Heart left ventricle (tissue), 16 donors: ENCODE results near the gene GRM5. TPM values are rescaled to one million over a fixed set of nuclear protein-coding genes. Genes with fewer than 3 reads are reported as not detected.

ENCODE experiments used
- ATAC-seq, 4 donors: fragments of 200-7000 bp; cut with Tn5 transposase; one replicate each; pipeline ENCODE4 v1.9.1; 2020 to 2022; ENCODE audit warnings: moderate library complexity in 4 of 4, mild to moderate bottlenecking in 3 of 4, moderate number of reproducible peaks in 1 of 4
- DNase-seq, 5 donors: peaks; one replicate each; pipeline ENCODE4 v3.0.0-alpha.2; 2020
- H3K27ac ChIP-seq, 12 donors: fragments of 200-600 bp; sonication (generic) in 4 of 12; one replicate each; pipeline versions ENCODE4 v1.5.0 to v1.8.0; 2016 to 2022; ENCODE audit warnings: mild to moderate bottlenecking in 2 of 12
- H3K27me3 ChIP-seq, 9 donors: fragments of 200-600 bp; sonication (generic) in 2 of 9; one replicate each; pipeline versions ENCODE4 v1.5.1 to v1.8.0; 2016 to 2022; ENCODE audit warnings: mild to moderate bottlenecking in 3 of 9
- H3K36me3 ChIP-seq, 9 donors: fragments of 200-600 bp; sonication (generic) in 2 of 9; one replicate each; pipeline versions ENCODE4 v1.5.0 to v1.8.0; 2018 to 2022; ENCODE audit warnings: mild to moderate bottlenecking in 2 of 9
- H3K4me1 ChIP-seq, 12 donors: fragments of 200-600 bp; sonication (generic) in 4 of 12; one replicate each; pipeline versions ENCODE4 v1.5.0 to v1.8.0; 2016 to 2022; ENCODE audit warnings: mild to moderate bottlenecking in 3 of 12
- H3K4me3 ChIP-seq, 12 donors: fragments of 200-600 bp; sonication (generic) in 4 of 12; one replicate each; pipeline versions ENCODE4 v1.5.0 to v1.8.0; 2017 to 2022; ENCODE audit warnings: mild to moderate bottlenecking in 9 of 12, moderate library complexity in 4 of 12
- H3K9me3 ChIP-seq, 12 donors: fragments of 200-600 bp; sonication (generic) in 4 of 12; one replicate each; pipeline versions ENCODE4 v1.5.0 to v1.8.0; 2016 to 2022; ENCODE audit warnings: mild to moderate bottlenecking in 1 of 12
- POLR2A ChIP-seq, 2 donors: fragments of 450-650 bp; IDR thresholded peaks; one replicate each; pipeline ENCODE4 v1.6.1; 2017; ENCODE audit warnings: antibody characterized with exemption in 2 of 2, mild to moderate bottlenecking in 2 of 2, moderate library complexity in 2 of 2
- WGBS, 4 donors: extraction: QIAGEN DNeasy Blood & Tissue Kit in 2 of 4; methylation state at CpG; one replicate each; pipeline versions ENCODE4 v1.1.5 to v1.1.7; 2013 to 2018; 5-methylcytosine and 5-hydroxymethylcytosine counted together
- intact Hi-C, 10 donors: fragments of 100-400 bp; cut with DNase I; formaldehyde crosslinking; loops; one replicate each; pipeline versions ENCODE4 v1.11.1 to v1.14.2; 2022
- polyA plus RNA-seq, 2 donors: library from polyadenylated mRNA; stranded (reverse); fragments of 200-250 nt; gene quantifications; one replicate each; pipeline ENCODE4 v1.2.3, GENCODE V29; 2013
- total RNA-seq, 9 donors: library from RNA; depleted of rRNA in 2 of 9; stranded (reverse); fragments of >200 nt in 2 of 9; fragmentation: NEBNext Ultra II Directional in 3 of 9; extraction: Animal tissue kit (Norgen Biotek cat#: 25700) in 3 of 9; gene quantifications; one replicate each; pipeline versions ENCODE4 v1.1.0 to v1.2.4, GENCODE V29; 2016 to 2023
- TF ChIP-seq, protein P1 (sequence below), 12 donors: fragments of 200-600 bp; sonication (generic) in 4 of 12; IDR thresholded peaks; one replicate each; pipeline versions ENCODE4 v1.5.0 to v1.8.0; 2018 to 2022; ENCODE audit warnings: antibody characterized with exemption in 12 of 12, mild to moderate bottlenecking in 5 of 12
- donor health status: ischemic (EF 13 %, LVEDD 7.1; RV severe dilation, severe dysfunction).
- donor health status: healthy with polysubstance abuse.
- donor health status: DM: no; HTN: yes; CAD: no.
- donor health status: DM: no; HTN: no; CAD: no.
- donor health status: ischemic (EF 25% LVEDD 6.9; RV normal size, moderate dysfunction).
- donor health status: ischemic (EF 25% LVEDD 5.7; RV mildly dilated, moderate dysfunction).
- donor health status: healthy.
- donor health status: DM: yes; HTN: yes; CAD: no.
- donor health status: ischemic (EF 35%, LVEDD 5.7; RV mildly dilated, moderate dysfunction).
- donor health status: nonischemic (EF 11% LVEDD 7.7; RV severe dilation, severe dysfunction).
- donor health status: DM: yes; HTN: yes; CAD: no.
- donor health status: PGD.
- donor health status: ischemic (EF 29% LVEDD 5.4; RV normal size, mild dysfunction).
- donor health status: nonischemic (EF 23%, LVEDD 6.1; RV moderate dilation, normal function).

The GRM5 gene
- total and polyA plus RNA-seq, 11 donors, result 0.01 to 0.09 (median 0.09) TPM; not detected in 8

DNA sequence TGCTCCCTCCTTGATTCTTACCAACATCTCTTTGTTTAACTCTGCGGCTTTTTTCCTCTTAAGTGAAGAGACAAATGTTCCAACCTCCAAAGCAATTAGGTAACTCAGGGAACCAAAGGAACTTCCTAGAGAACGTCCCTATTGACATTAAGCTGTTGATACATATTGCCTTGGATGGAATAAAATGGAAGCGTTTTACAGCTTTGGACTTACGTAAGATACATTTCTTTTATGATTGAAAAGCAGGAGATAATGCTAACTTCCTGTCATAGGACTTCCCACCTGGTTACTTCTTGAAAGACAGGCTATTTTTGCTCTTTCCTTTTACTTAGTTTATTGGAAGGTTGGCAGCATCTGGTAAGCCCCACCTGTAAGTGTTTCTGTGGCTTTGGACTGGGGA, 482.5 kb downstream of the GRM5 start:
- no peak for DNase-seq
- TF ChIP-seq, protein P1, sequence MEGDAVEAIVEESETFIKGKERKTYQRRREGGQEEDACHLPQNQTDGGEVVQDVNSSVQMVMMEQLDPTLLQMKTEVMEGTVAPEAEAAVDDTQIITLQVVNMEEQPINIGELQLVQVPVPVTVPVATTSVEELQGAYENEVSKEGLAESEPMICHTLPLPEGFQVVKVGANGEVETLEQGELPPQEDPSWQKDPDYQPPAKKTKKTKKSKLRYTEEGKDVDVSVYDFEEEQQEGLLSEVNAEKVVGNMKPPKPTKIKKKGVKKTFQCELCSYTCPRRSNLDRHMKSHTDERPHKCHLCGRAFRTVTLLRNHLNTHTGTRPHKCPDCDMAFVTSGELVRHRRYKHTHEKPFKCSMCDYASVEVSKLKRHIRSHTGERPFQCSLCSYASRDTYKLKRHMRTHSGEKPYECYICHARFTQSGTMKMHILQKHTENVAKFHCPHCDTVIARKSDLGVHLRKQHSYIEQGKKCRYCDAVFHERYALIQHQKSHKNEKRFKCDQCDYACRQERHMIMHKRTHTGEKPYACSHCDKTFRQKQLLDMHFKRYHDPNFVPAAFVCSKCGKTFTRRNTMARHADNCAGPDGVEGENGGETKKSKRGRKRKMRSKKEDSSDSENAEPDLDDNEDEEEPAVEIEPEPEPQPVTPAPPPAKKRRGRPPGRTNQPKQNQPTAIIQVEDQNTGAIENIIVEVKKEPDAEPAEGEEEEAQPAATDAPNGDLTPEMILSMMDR (IDR thresholded peaks at IDR 0.05), result no peak
- no peak for TF ChIP-seq POLR2A (IDR thresholded peaks at IDR 0.05)
- H3K27ac ChIP-seq, result no peak overlapping the region
- H3K36me3 ChIP-seq, result no peaks in the 10 kb centered on the region
- no peaks in the 10 kb centered on the region for H3K9me3 ChIP-seq
- no peak overlapping the region for H3K4me3 ChIP-seq
- H3K27me3 ChIP-seq, result peaks cover 0 to 10% (median 0%) of the 10 kb centered on the region in 9 donors
- no peak for ATAC-seq
- WGBS, 4 donors, result 75 to 87% (median 81%) methylated on average over 4 of the region's 4 CpGs
- intact Hi-C loops, result no loop called here
- no peaks in the 10 kb centered on the region for H3K4me1 ChIP-seq

DNA sequence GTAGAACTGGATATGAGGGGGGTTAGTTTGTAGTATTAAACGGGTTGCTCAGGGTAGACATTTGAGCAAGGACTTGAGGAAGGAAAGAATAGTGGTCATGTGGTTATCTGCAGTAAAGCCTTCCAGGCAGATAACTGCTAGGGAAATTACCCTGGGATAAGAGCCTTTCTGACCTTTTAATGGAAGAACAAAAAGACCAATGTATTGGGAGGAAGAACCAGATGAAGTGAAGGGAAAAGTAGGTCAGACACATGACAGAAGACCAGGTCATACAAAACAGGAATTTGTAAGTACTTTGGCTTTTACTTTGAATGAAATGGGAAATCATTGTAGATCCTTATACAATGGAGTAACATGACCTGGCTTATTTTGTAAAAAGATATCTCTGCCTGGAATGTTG, 486.3 kb downstream of the GRM5 start:
- peaks cover 0 to 10% (median 0%) of the 10 kb centered on the region in 9 donors for H3K27me3 ChIP-seq

DNA sequence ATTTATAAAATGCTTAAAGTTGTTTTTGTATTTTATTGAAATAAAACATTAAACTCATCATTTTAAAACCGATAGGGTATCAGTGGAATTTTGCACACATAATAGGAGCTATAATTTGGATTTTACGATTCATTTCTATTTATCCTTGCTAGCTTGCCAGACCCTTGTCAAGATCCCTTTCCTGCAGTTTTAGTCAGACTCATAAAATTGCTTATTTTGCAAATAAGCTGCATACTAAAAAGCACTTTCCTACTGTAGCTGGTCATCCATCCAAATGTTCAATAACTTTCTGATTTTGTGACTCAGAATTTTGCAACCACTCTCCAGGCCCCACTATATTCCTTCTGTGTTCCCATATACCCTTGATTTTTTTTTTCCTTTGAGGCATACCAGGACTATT, 489.0 kb downstream of the GRM5 start:
- WGBS, 4 donors, result 80 to 91% (median 83%) methylated on average over 2 of the region's 2 CpGs
- ATAC-seq, result no peak

More for the DNA sequence above, 486.3 kb downstream of the GRM5 start:
- Histone ChIP-seq H3K4me1 (no peaks in the 10 kb centered on the region), H3K9me3 (no peaks in the 10 kb centered on the region), H3K36me3 (no peaks in the 10 kb centered on the region), H3K4me3 (no peak overlapping the region), H3K27ac (no peak overlapping the region)
- intact Hi-C loops, result no loop called here
- ATAC-seq (no peak), DNase-seq (no peak)
- WGBS, 4 donors, result 37 to 53% (median 40%) methylated on average over 1 of the region's 1 CpG
- TF ChIP-seq POLR2A (IDR thresholded peaks at IDR 0.05), result no peak
- TF ChIP-seq, protein P1 (IDR thresholded peaks at IDR 0.05), result no peak

DNA sequence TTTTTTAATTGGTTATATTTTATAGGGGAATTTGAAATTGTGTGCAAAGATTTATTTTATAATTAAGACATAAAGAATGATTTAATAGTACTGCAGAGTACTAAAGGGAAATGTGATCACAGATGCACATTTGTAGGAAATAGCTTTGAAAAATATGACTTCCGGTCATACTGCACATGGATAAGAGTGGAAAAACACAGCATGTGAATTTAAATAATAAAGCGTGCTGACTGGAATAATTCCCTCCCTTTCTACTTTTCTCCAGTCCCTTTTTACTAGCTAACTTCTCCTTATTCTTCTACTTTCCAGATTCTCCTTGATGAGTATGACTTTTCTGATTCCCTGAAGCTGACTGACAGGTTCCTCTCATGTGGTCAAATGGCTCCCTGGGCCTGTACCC, 489.9 kb downstream of the GRM5 start:
- Histone ChIP-seq H3K27ac (no peak overlapping the region), H3K36me3 (no peaks in the 10 kb centered on the region), H3K4me3 (no peak overlapping the region), H3K9me3 (no peaks in the 10 kb centered on the region), H3K4me1 (no peaks in the 10 kb centered on the region), H3K27me3 (peaks cover 0 to 4% (median 0%) of the 10 kb centered on the region in 9 donors)
- TF ChIP-seq, protein P1 (IDR thresholded peaks at IDR 0.05), result no peak
- no peak for TF ChIP-seq POLR2A (IDR thresholded peaks at IDR 0.05)
- ATAC-seq (no peak), DNase-seq (no peak)
- intact Hi-C loops, result no loop called here
- WGBS, 4 donors, result 69 to 80% (median 72%) methylated on average over 2 of the region's 2 CpGs

More for the DNA sequence above, 489.0 kb downstream of the GRM5 start:
- H3K27me3 ChIP-seq, result peaks cover 0 to 4% (median 0%) of the 10 kb centered on the region in 9 donors
- no peak for DNase-seq
- H3K36me3 ChIP-seq, result no peaks in the 10 kb centered on the region
- H3K27ac ChIP-seq, result no peak overlapping the region
- TF ChIP-seq POLR2A (IDR thresholded peaks at IDR 0.05), result no peak
- TF ChIP-seq, protein P1 (IDR thresholded peaks at IDR 0.05), result no peak
- no peaks in the 10 kb centered on the region for H3K4me1 ChIP-seq
- intact Hi-C loops, result no loop called here
- H3K4me3 ChIP-seq, result no peak overlapping the region
- H3K9me3 ChIP-seq, result no peaks in the 10 kb centered on the region
